ENCODE measurements around the gene CDH4. TPM values are rescaled to one million over a fixed set of nuclear protein-coding genes. Genes with fewer than 3 reads are reported as not detected.

The CDH4 gene
- total and polyA plus RNA-seq, 4 experiments from 2014 or later, result 0.39 to 1.1 (median 0.41) TPM; not detected in 1

DNA sequence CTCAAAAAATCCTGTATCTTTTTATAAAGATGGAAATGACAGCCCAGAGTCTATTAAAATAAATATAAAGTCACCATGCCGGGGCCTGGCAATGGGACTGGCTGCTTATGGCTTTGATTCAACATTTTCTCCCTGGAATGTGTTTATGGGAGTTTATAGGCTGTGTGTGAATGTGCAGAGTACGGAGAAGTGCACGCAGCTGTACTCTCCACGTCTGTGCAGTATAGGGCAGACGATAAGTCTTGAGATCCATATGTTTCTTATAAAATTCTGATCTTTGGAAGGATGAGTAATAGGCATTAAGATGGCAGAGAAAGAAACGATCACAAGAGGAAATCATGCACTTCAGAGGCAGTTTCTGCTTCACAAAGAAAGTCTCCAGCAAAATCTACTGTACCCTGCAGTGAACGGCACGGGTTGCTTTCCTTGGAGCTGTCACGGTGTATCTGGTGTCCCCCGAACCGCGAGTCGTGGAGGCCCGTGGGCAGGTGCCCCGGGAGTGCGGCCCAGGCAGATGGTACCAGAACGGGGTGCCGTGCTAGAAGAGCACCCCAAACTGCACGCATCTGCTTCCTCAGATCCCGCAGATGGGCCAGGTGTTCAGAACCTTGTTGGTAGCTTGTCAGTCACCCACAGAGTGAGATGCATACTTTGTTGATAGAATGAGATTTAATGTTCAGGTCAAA lies 431.1 kb downstream of the CDH4 start:
- H3K36me3 ChIP-seq (ENCODE audit: insufficient read depth, low read length), result no peaks in the 10 kb centered on the region
- no peaks in the 10 kb centered on the region for H3K9me3 ChIP-seq (ENCODE audit: control insufficient read depth in 1 of 2, low read length in 2 of 2)
- H3K27me3 ChIP-seq (ENCODE audit: insufficient read depth, low read length), result no peaks in the 10 kb centered on the region
- Mint-ChIP-seq H3K36me3 (no peaks in the 10 kb centered on the region), H3K27ac (no peak overlapping the region), H3K9me3 (peaks cover 0 to 2% (median 0%) of the 10 kb centered on the region in 8 donors), H3K4me1 (peaks cover 0 to 1% (median 0%) of the 10 kb centered on the region in 4 donors), H3K4me3 (no peak overlapping the region), H3K27me3 (peaks cover 0 to under 1% of the 10 kb centered on the region in 2 donors)
- no peak overlapping the region for H3K4me3 ChIP-seq (ENCODE audit: low read length in 2 of 2)
- intact Hi-C loops (cut with micrococcal nuclease), result no loop called here
- H3K27ac ChIP-seq (ENCODE audit: low read depth, low read length), result no peak overlapping the region
- no peak for DNase-seq
- POLR2A ChIA-PET (ENCODE audit: partially characterized antibody), result no interaction called here
- CTCF ChIA-PET (ENCODE audit: partially characterized antibody), result no interaction called here
- no peaks in the 10 kb centered on the region for H3K4me1 ChIP-seq (ENCODE audit: insufficient read depth, low read length)

DNA sequence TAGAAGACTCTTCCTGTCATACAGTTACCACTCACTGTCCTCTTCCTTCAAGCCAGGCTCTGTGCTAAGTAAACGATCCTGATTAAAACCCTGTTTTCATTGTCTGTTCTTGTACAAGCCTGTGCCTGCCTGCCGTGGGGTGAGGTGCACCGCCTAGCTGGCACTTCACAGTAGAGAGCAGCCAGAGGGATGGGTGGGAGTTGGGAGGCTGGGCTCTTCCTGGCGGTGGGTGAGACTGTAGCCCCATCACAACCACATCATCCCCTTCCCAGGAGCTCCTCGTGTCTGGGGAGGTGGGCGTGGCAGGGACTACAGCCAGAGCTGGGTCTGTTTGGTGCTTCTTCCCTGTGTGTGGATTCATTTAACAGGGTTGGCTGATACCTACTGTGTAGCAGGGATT lies 431.7 kb downstream of the CDH4 start:
- H3K27me3 ChIP-seq (ENCODE audit: insufficient read depth, low read length), result no peaks in the 10 kb centered on the region
- Mint-ChIP-seq H3K9me3 (peaks cover 0 to 3% (median 0%) of the 10 kb centered on the region in 8 donors), H3K27ac (no peak overlapping the region), H3K27me3 (no peaks in the 10 kb centered on the region), H3K36me3 (no peaks in the 10 kb centered on the region), H3K4me1 (no peaks in the 10 kb centered on the region), H3K4me3 (no peak overlapping the region)
- H3K4me3 ChIP-seq (ENCODE audit: low read length in 2 of 2), result no peak overlapping the region
- CTCF ChIA-PET (ENCODE audit: partially characterized antibody), result no interaction called here
- no peak for DNase-seq
- H3K36me3 ChIP-seq (ENCODE audit: insufficient read depth, low read length), result no peaks in the 10 kb centered on the region
- no peaks in the 10 kb centered on the region for H3K4me1 ChIP-seq (ENCODE audit: insufficient read depth, low read length)
- POLR2A ChIA-PET (ENCODE audit: partially characterized antibody), result no interaction called here
- H3K9me3 ChIP-seq (ENCODE audit: control insufficient read depth in 1 of 2, low read length in 2 of 2), result no peaks in the 10 kb centered on the region
- no peak overlapping the region for H3K27ac ChIP-seq (ENCODE audit: low read depth, low read length)
- intact Hi-C loops (cut with micrococcal nuclease), result no loop called here

DNA sequence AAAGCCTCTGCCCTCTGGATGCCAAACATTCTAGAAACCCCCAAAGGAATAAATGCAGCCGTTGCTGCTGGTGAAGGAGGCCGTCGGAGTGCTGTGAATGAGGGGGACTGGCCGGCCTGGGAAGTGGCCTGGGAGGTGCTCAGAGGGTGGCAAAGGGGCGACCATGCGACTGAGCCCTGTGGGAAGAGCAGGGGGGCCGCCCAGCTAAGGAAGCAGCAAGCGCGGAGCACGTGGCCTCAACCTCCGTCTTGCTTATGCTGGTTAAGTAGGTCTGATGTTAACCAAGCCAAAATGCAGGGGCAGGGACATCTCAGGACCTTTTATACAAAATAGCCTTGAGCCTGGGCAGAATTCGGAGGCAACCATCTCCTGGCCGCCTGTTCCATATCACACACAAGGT lies 432.1 kb downstream of the CDH4 start:
- H3K4me1 Mint-ChIP-seq, result no peaks in the 10 kb centered on the region
- no peak for DNase-seq
- ChIA-PET CTCF (ENCODE audit: partially characterized antibody) (no interaction called here), POLR2A (ENCODE audit: partially characterized antibody) (no interaction called here)
- no peak overlapping the region for H3K4me3 Mint-ChIP-seq
- H3K9me3 Mint-ChIP-seq, result peaks cover 0 to 3% (median 0%) of the 10 kb centered on the region in 8 donors
- H3K27me3 Mint-ChIP-seq, result no peaks in the 10 kb centered on the region
- H3K27me3 ChIP-seq (ENCODE audit: insufficient read depth, low read length), result no peaks in the 10 kb centered on the region
- no peaks in the 10 kb centered on the region for H3K4me1 ChIP-seq (ENCODE audit: insufficient read depth, low read length)
- no peak overlapping the region for H3K27ac Mint-ChIP-seq
- no peaks in the 10 kb centered on the region for H3K9me3 ChIP-seq (ENCODE audit: control insufficient read depth in 1 of 2, low read length in 2 of 2)
- H3K36me3 Mint-ChIP-seq, result no peaks in the 10 kb centered on the region
- no peak overlapping the region for H3K4me3 ChIP-seq (ENCODE audit: low read length in 2 of 2)
- intact Hi-C loops (cut with micrococcal nuclease), result no loop called here
- no peak overlapping the region for H3K27ac ChIP-seq (ENCODE audit: low read depth, low read length)
- H3K36me3 ChIP-seq (ENCODE audit: insufficient read depth, low read length), result no peaks in the 10 kb centered on the region

DNA sequence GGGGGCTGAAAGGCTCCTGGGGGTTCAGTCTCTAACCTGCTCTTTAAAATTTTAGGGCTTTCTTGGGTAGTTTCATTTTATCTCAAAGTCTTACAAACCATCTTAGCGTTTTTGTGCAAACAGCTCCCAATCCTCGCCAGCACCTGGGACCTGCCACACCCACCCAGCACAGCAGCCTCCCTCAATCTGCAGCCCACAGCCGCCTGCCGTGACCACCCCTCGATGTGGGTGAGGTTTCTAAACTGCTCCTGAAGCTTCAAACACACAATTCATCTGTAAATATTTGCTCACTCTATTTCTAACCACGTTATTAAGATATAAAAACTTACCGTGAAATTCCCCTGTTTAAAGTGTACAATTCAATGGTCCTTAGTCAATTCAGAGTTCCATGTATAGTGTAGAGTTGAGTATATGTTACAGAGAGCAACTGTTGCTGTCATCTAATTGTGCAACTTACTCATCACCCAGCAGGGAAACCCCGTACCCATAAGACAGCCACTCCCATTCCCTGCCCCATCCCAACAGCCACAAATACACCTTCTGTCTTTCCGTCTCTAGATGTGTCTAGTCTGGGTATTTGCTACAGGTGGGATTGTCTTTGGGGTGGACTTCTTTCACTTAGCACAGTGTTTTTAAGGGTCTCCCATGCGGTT lies 432.6 kb downstream of the CDH4 start:
- POLR2A ChIA-PET (ENCODE audit: partially characterized antibody), result no interaction called here

DNA sequence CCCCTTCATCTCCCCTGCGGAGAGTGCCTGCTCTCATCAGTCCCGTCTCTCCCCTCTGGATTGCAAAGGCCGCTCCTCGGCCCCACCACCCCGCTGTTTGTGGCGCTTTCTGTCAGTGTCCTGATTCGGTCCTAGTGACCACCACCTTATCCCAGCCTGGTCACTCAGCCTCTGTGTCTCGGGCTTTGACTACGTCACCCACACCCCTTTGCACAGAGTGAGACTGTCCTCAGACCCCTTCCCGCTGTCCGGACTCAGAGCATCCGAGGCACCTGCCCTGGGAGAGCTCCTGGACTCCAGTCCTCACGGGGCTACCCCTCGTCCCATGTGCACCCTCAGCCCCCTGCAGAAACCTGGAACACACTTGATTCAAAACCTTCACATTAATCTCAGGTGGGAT lies 433.4 kb downstream of the CDH4 start:
- ChIA-PET POLR2A (ENCODE audit: partially characterized antibody) (no interaction called here), CTCF (ENCODE audit: partially characterized antibody) (no interaction called here)
- Histone ChIP-seq H3K27ac (ENCODE audit: low read depth, low read length) (no peak overlapping the region), H3K4me1 (ENCODE audit: insufficient read depth, low read length) (no peaks in the 10 kb centered on the region), H3K27me3 (ENCODE audit: insufficient read depth, low read length) (no peaks in the 10 kb centered on the region), H3K4me3 (ENCODE audit: low read length in 2 of 2) (no peak overlapping the region), H3K9me3 (ENCODE audit: control insufficient read depth in 1 of 2, low read length in 2 of 2) (no peaks in the 10 kb centered on the region), H3K36me3 (ENCODE audit: insufficient read depth, low read length) (no peaks in the 10 kb centered on the region)
- intact Hi-C loops (cut with micrococcal nuclease), result no loop called here
- no peaks in the 10 kb centered on the region for H3K4me1 Mint-ChIP-seq
- peaks cover 0 to 3% (median 0%) of the 10 kb centered on the region in 8 donors for H3K9me3 Mint-ChIP-seq
- H3K27ac Mint-ChIP-seq, result no peak overlapping the region
- H3K4me3 Mint-ChIP-seq, result no peak overlapping the region
- no peak for DNase-seq
- peaks cover 0 to 2% of the 10 kb centered on the region in 2 donors for H3K27me3 Mint-ChIP-seq
- no peaks in the 10 kb centered on the region for H3K36me3 Mint-ChIP-seq

More for the DNA sequence above, 432.6 kb downstream of the CDH4 start:
- Histone ChIP-seq H3K4me1 (ENCODE audit: insufficient read depth, low read length) (no peaks in the 10 kb centered on the region), H3K27ac (ENCODE audit: low read depth, low read length) (no peak overlapping the region), H3K27me3 (ENCODE audit: insufficient read depth, low read length) (no peaks in the 10 kb centered on the region), H3K9me3 (ENCODE audit: control insufficient read depth in 1 of 2, low read length in 2 of 2) (no peaks in the 10 kb centered on the region), H3K36me3 (ENCODE audit: insufficient read depth, low read length) (no peaks in the 10 kb centered on the region), H3K4me3 (ENCODE audit: low read length in 2 of 2) (no peak overlapping the region)
- DNase-seq, result no peak
- H3K27ac Mint-ChIP-seq, result peak overlapping the region in 1 of 7 donors; percentile 45
- H3K4me1 Mint-ChIP-seq, result no peaks in the 10 kb centered on the region
- CTCF ChIA-PET (ENCODE audit: partially characterized antibody), result no interaction called here
- no peak overlapping the region for H3K4me3 Mint-ChIP-seq
- H3K9me3 Mint-ChIP-seq, result peaks cover 0 to 3% (median 0%) of the 10 kb centered on the region in 8 donors
- intact Hi-C loops (cut with micrococcal nuclease), result no loop called here
- H3K27me3 Mint-ChIP-seq, result no peaks in the 10 kb centered on the region
- H3K36me3 Mint-ChIP-seq, result no peaks in the 10 kb centered on the region

DNA sequence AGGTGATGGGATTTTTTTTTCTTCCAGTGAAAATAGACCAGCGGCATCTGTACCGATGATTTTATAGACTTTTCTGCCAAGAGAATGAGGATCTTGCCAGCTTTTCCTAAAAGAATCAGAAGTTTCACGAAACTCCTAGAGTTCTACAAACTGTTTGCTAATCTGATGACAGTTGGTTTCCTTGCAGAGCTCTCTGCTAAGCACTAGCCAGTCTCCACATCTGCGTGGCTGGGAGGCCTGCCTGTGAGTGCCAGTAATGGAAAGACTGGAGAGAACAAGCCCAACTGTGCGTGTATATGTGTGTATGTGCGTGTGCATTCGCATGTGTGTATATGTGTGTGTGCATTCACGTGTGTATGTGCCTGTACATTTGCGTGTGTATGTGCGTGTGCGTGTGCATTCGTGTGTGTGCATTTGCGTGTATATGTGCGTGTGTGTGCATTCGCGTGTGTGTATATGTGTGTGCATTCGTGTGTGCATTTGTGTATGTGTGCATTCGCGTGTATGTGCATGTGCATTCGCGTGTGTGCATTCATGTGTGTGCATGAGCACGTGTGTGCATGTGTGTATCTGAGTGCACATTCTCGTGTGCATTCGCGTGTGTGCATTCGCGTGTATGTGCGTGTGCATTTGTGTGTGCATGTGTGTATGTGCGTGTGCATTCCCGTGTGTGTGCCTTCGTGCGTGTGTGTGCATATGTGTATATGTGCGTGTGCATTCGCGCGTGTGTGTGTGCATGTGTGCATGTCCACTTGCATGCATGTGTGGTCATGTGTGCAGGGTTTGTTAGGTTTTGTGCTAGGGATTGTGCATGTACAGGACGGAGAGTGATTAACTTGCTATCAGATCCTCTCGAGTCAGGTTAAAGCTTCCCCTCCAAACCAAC lies 434.2 kb downstream of the CDH4 start:
- POLR2A ChIA-PET (ENCODE audit: partially characterized antibody), result no interaction called here
- no peak overlapping the region for H3K4me3 Mint-ChIP-seq
- H3K4me1 Mint-ChIP-seq, result no peaks in the 10 kb centered on the region
- Histone ChIP-seq H3K27ac (ENCODE audit: low read depth, low read length) (no peak overlapping the region), H3K9me3 (ENCODE audit: control insufficient read depth in 1 of 2, low read length in 2 of 2) (no peaks in the 10 kb centered on the region), H3K4me1 (ENCODE audit: insufficient read depth, low read length) (no peaks in the 10 kb centered on the region), H3K36me3 (ENCODE audit: insufficient read depth, low read length) (no peaks in the 10 kb centered on the region), H3K27me3 (ENCODE audit: insufficient read depth, low read length) (no peaks in the 10 kb centered on the region), H3K4me3 (ENCODE audit: low read length in 2 of 2) (no peak overlapping the region)
- no peak for DNase-seq
- intact Hi-C loops (cut with micrococcal nuclease), result no loop called here
- H3K27me3 Mint-ChIP-seq, result peaks cover 0 to 2% of the 10 kb centered on the region in 2 donors
- no peak overlapping the region for H3K27ac Mint-ChIP-seq
- peaks cover 0 to 3% (median 0%) of the 10 kb centered on the region in 8 donors for H3K9me3 Mint-ChIP-seq
- CTCF ChIA-PET (ENCODE audit: partially characterized antibody), result no interaction called here
- no peaks in the 10 kb centered on the region for H3K36me3 Mint-ChIP-seq

DNA sequence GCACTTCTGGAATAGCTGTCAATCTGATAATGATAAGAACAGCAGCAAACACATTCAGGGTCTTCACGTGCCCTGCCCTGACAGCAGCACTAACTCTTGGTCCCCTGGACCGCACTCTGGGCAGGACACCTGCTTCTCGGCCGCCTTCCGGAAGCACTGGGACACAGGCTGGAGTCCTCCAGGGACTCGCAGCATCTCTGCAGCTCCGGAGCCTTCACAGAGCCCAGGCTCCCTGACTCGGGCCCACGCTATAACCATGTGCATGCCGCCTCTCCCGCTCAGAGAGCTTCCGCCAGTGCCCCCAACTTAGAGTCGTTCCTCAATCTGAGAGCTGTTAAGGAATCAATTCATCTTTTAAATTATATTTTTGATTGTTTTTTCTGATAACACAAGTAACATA lies 436.4 kb downstream of the CDH4 start:
- H3K27me3 ChIP-seq (ENCODE audit: insufficient read depth, low read length), result no peaks in the 10 kb centered on the region
- DNase-seq, result no peak
- H3K36me3 Mint-ChIP-seq, result no peaks in the 10 kb centered on the region
- peaks cover 0 to 3% (median 0%) of the 10 kb centered on the region in 8 donors for H3K9me3 Mint-ChIP-seq
- H3K4me3 ChIP-seq (ENCODE audit: low read length in 2 of 2), result no peak overlapping the region
- peaks cover 0 to 4% of the 10 kb centered on the region in 2 donors for H3K27me3 Mint-ChIP-seq
- ChIA-PET POLR2A (ENCODE audit: partially characterized antibody) (no interaction called here), CTCF (ENCODE audit: partially characterized antibody) (no interaction called here)
- intact Hi-C loops (cut with micrococcal nuclease), result no loop called here
- no peak overlapping the region for H3K27ac ChIP-seq (ENCODE audit: low read depth, low read length)
- no peaks in the 10 kb centered on the region for H3K4me1 ChIP-seq (ENCODE audit: insufficient read depth, low read length)
- no peaks in the 10 kb centered on the region for H3K9me3 ChIP-seq (ENCODE audit: control insufficient read depth in 1 of 2, low read length in 2 of 2)
- H3K27ac Mint-ChIP-seq, result no peak overlapping the region
- no peaks in the 10 kb centered on the region for H3K36me3 ChIP-seq (ENCODE audit: insufficient read depth, low read length)
- H3K4me3 Mint-ChIP-seq, result no peak overlapping the region
- no peaks in the 10 kb centered on the region for H3K4me1 Mint-ChIP-seq
